IMR-90 (cell line): ENCODE data around the gene MAS1L.

Experiments
- CHD1 ChIP-seq: IDR thresholded peaks from 2 replicates; pipeline ENCODE4 v1.6.1; 2012; ENCODE audit warnings: low read depth, low read length, improper control_type of control experiment
- CTCF ChIP-seq: conservative IDR thresholded peaks from 2 replicates; pipeline ENCODE4 v1.5.1; 2012; ENCODE audit warnings: mild to moderate bottlenecking, low read depth, low read length, improper control_type of control experiment
- MAFK ChIP-seq: IDR thresholded peaks from 2 replicates; pipeline ENCODE4 v1.6.1; 2012; ENCODE audit warnings: low read depth, low read length, improper control_type of control experiment
- MXI1 ChIP-seq: IDR thresholded peaks from 2 replicates; pipeline ENCODE4 v1.6.1; 2012; ENCODE audit warnings: low read depth, mild to moderate bottlenecking, low read length, moderate library complexity, borderline replicate concordance
- POLR2A ChIP-seq: IDR thresholded peaks from 2 replicates; pipeline ENCODE4 v1.6.1; 2012; ENCODE audit warnings: mild to moderate bottlenecking, low read depth, low read length
- RAD21 ChIP-seq: IDR thresholded peaks from 2 replicates; pipeline ENCODE4 v1.6.1; 2012; ENCODE audit warnings: low read length, improper control_type of control experiment
- RCOR1 ChIP-seq: IDR thresholded peaks from 2 replicates; pipeline ENCODE4 v1.6.1; 2012; ENCODE audit warnings: mild to moderate bottlenecking, low read length, improper control_type of control experiment; ENCODE audit not compliant: insufficient replicate concordance
- SMC3 ChIP-seq: fragments of 150-350 bp; IDR thresholded peaks from 2 replicates; pipeline ENCODE4 v1.6.1; 2016; ENCODE audit warnings: low read depth, mild to moderate bottlenecking, antibody characterized with exemption, low read length, moderate library complexity
- USF2 ChIP-seq: fragments of 150-350 bp; IDR thresholded peaks from 2 replicates; pipeline ENCODE4 v1.6.1; 2017; ENCODE audit warnings: mild to moderate bottlenecking, antibody characterized with exemption, low read length, low read depth

- TF ChIP-seq RAD21 (no peak), POLR2A (no peak), CTCF (no peak), RCOR1 (no peak), MXI1 (no peak), USF2 (no peak), MAFK (no peak), CHD1 (no peak), SMC3 (no peak)
These were observed 28.4 kb upstream of the MAS1L start for GRCh38 chr6:29516108-29516507.
